ENCODE results near the gene BTF3.

DNA sequence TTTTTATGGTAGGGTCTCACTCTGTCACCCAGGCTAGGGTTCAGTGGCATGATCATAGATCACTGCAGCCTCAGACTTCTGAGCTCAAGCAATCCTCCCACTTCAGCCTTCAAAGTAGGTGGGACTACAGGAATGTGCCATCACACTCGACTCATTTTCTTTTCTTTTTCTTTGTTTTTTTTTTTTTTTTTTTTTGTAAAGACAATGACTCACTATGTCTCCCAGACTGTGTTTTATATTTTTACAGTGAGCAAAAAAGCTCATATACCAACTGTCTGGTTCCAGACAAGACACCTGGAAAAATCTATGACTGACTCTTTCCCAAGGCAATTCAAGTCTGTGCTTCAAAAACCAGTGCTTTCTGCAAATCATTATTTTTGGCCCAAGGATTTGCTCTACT, 38.9 kb upstream of the BTF3 start:
- no peak for TF ChIP-seq EZH2phosphoT487 (IDR thresholded peaks at IDR 0.05; ENCODE audit: insufficient read depth, low read depth)
- TF ChIP-seq EZH2 (IDR thresholded peaks at IDR 0.05; ENCODE audit: insufficient read depth, poor library complexity, severe bottlenecking) = no peak

Measured in GM23248 (cell line).